Central memory CD8-positive, alpha-beta T cell (primary cell): ENCODE measurements around the gene SCGB1D1.
A peak's percentile ranks its signal among the peaks of the same experiment; 100 is the strongest.

Source experiments
- ATAC-seq: fragments of 150-1000 bp; cut with Tn5 transposase; replicated peaks from 2 replicates; pipeline ENCODE4 v1.10.0; 2022; ENCODE audit warnings: mild to moderate bottlenecking, moderate FRiP score, moderate number of reproducible peaks; ENCODE audit not compliant: poor library complexity, severe bottlenecking; ENCODE audit errors: extremely low read depth
- DNase-seq, 2 donors: peaks; one replicate each; pipeline ENCODE4 v3.0.0; 2021; ENCODE audit warnings: low spot score in 2 of 2
- H3K27ac Mint-ChIP-seq: one replicate; pipeline ENCODE4 v1.8.0; 2022; ENCODE audit warnings: low read depth, mild to moderate bottlenecking, moderate library complexity, mixed read lengths
- H3K27me3 Mint-ChIP-seq: one replicate; pipeline ENCODE4 v1.8.0; 2022; ENCODE audit warnings: mixed read lengths
- H3K36me3 Mint-ChIP-seq: one replicate; pipeline ENCODE4 v1.8.0; 2022; ENCODE audit warnings: mild to moderate bottlenecking, moderate library complexity, mixed read lengths; ENCODE audit not compliant: insufficient read depth
- H3K4me1 Mint-ChIP-seq: one replicate; pipeline ENCODE4 v1.8.0; 2022; ENCODE audit warnings: mixed read lengths
- H3K4me3 Mint-ChIP-seq: one replicate; pipeline ENCODE4 v1.8.0; 2022; ENCODE audit warnings: mild to moderate bottlenecking, moderate library complexity, mixed read lengths
- H3K9me3 Mint-ChIP-seq: one replicate; pipeline ENCODE4 v1.8.0; 2022; ENCODE audit warnings: mixed read lengths

SCGB1D1 gene

DNA sequence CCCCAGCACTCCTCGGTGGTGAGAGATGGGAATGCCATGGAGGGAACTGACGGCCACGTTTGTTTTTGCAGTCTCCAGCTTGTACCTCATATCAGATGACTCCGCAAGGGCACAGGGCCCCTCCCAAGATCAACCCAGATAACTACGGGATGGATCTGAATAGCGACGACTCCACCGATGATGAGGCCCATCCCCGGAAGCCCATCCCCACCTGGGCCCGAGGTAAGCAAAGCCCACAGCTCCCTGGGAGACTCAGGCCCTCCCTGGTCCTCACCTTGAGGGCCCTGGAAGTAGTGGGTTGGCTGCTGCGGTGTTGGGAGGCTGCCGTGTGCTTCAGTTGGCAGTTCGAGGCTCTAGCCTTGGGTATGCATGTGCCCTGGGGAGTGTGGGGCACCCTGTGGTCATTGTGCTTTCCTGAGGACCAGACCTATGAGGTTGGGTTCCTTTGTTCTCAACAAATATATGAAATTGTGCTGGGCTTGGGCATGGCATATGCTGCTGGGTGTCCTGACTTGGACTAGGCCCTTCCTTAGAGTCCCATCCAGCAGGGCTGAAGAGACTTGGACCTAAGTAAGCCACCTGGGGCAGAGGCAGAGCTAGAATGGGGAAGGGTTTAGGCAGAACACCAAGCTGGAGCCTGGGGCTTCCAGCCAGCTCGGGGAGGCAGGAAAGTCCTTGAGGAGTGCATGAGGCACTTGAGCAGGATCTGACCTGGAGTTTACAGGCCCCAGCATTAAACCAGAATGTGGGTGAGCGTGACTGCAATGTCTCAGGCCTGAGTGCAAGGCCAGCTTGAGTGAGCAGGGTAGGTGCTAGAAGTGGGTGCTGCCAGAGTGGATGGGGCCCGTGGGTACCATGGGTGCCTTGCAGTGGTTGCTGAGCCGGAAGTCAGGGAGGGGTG lies 39.8 kb upstream of the SCGB1D1 start:
- Mint-ChIP-seq H3K27ac (no peak overlapping the region), H3K4me3 (no peak overlapping the region), H3K27me3 (no peaks in the 10 kb centered on the region), H3K36me3 (peaks cover 14% of the 10 kb centered on the region), H3K4me1 (peaks cover 4% of the 10 kb centered on the region), H3K9me3 (no peaks in the 10 kb centered on the region)
- ATAC-seq = no peak
- peak in 1 of 2 donors; percentile 7 for DNase-seq

DNA sequence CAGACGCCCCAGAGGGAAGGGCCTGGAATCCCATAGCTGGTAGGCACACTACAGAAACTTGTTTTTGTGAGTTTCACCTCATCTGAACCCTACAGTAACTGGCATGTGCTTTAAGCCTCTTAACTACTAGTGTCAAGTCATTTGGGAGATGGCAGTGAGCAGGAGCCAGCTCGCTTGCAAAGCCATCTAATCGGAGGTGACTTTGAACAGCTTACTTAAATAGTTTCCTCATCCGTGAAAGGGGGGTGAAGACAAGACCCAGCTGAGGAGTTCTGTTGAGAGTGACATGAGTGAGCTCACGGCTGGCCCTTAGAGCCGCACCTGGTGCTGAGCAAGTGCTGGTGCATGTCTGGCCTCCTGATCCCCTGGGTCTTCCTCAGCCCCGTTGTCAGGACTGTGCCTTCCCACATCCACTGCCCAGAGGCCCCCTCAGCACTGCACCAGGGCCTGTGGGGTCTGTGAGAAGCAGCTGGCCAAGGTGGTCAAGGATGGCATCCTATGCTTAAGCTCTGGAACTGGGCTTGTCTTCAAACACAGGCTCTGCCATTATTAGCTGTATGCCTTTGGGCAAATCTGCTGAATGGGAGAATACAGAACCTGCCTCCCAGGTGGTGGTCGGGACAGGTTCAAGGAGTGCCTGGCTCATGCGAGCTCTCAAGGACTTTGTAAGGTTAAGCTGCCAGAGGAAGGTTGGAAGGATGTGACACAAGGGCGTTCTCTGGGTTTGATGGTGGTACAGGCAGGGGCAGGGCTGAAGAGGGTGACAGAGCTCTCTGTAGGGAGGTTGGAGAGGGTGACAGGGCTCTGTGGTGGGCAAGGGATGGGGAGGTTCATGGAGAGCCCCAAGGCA lies 38.9 kb upstream of the SCGB1D1 start:
- no peak overlapping the region for H3K4me3 Mint-ChIP-seq
- H3K27me3 Mint-ChIP-seq = no peaks in the 10 kb centered on the region
- H3K27ac Mint-ChIP-seq = no peak overlapping the region
- H3K4me1 Mint-ChIP-seq = peaks cover 4% of the 10 kb centered on the region
- DNase-seq (peak in 1 of 2 donors; percentile 3), ATAC-seq (no peak)
- no peaks in the 10 kb centered on the region for H3K9me3 Mint-ChIP-seq
- peaks cover 14% of the 10 kb centered on the region for H3K36me3 Mint-ChIP-seq

DNA sequence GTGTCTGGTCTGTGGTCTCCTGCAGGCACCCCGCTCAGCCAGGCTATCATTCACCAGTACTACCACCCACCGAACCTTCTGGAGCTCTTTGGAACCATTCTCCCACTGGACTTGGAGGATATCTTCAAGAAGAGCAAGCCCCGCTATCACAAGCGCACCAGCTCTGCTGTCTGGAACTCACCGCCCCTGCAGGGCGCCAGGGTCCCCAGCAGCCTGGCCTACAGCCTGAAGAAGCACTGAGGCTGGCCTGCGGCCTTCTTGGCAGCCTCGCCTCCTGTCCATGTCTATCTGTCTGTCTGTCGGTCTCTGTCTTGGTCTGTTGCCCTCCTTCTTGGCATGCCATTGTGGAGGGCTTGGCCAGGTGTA lies 38.3 kb upstream of the SCGB1D1 start:
- H3K27ac Mint-ChIP-seq = no peak overlapping the region
- no peaks in the 10 kb centered on the region for H3K4me1 Mint-ChIP-seq
- H3K9me3 Mint-ChIP-seq = no peaks in the 10 kb centered on the region
- no peaks in the 10 kb centered on the region for H3K27me3 Mint-ChIP-seq
- peaks cover 9% of the 10 kb centered on the region for H3K36me3 Mint-ChIP-seq
- no peak overlapping the region for H3K4me3 Mint-ChIP-seq
- ATAC-seq (no peak), DNase-seq (peak in 1 of 2 donors; percentile 10)

DNA sequence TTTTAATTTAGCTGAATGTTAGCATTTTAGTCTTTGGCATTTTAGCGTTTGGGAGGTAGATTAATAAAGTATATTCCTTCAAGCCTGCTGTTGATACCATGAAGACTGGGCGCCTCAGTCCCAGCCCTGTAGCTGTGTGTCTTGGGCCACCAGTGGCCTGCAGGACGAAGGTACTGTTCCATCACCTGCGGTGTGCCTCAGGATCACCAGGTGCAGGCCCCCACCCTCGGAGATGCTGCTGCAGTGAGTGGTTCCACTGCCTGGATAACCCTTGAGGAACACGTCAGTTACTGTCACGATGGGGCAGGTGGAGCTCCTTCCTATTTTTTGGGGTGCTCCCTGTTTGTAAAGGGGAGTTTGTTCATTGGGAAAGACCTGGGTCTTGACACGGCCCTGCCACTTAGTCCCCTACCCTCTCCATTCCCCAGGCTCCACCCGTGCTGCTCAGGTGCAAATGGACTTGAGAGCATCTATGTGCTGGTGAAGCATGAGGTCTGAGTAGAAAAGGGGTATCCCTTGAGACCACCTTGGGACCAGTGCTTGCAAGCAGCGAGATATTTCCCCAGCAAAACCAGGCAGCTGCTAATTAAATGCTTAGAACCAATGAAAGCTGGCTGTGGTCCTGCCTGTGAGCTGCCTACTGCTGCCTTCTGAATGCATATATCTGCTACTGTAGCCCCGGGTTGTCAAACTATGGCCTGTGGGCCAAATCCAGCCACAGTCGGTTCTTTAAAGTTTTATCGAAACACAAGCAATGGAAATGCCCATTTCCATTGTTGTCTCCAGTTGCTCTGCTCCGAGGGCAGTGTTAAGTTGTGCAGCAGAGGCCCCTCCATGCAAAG lies 37.5 kb upstream of the SCGB1D1 start:
- H3K27ac Mint-ChIP-seq = no peak overlapping the region

DNA sequence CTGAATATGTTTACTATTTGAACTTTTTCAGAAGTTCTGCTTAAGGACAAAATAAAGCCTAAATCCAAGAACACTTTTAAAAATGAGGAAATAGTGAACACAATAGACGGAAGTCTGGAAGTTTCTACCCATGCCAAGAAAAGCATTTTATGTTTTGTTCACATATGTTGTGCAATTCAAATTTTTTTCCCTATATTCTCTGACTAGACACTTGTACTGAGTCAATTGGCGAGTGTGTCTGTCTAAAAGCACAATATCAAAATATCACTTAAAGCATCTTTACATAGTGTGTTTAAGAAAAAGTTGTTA lies 37.0 kb upstream of the SCGB1D1 start:
- no peak overlapping the region for H3K4me3 Mint-ChIP-seq
- no peaks in the 10 kb centered on the region for H3K9me3 Mint-ChIP-seq
- ATAC-seq (no peak), DNase-seq (no peak)
- H3K27me3 Mint-ChIP-seq = no peaks in the 10 kb centered on the region
- H3K36me3 Mint-ChIP-seq = peaks cover 7% of the 10 kb centered on the region
- no peak overlapping the region for H3K27ac Mint-ChIP-seq
- H3K4me1 Mint-ChIP-seq = no peaks in the 10 kb centered on the region

More for the DNA sequence above, 37.5 kb upstream of the SCGB1D1 start:
- H3K27me3 Mint-ChIP-seq = no peaks in the 10 kb centered on the region
- no peaks in the 10 kb centered on the region for H3K4me1 Mint-ChIP-seq
- DNase-seq = peak in 1 of 2 donors; percentile 9
- no peak for ATAC-seq
- H3K4me3 Mint-ChIP-seq = no peak overlapping the region
- peaks cover 7% of the 10 kb centered on the region for H3K36me3 Mint-ChIP-seq
- H3K9me3 Mint-ChIP-seq = no peaks in the 10 kb centered on the region

DNA sequence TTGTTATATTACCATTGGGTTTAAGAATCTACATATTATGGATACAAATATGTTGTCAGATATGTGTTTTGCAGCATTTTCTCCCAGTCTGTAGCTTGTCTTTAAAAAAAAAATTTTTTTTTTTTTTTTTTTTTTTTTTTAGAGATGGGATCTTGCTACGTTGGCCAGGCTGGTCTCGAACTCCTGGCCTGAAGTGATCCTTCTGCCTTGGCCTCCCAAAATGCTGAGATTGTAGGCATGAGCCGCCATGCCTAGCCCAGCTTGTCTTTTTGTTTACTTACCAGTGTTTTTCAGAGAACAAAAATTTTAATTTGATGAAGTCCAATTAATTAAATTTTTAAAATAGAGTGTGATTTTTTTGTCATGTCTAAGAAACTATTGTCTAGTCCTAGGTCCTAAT lies 36.4 kb upstream of the SCGB1D1 start:
- DNase-seq (no peak), ATAC-seq (no peak)
- Mint-ChIP-seq H3K4me3 (no peak overlapping the region), H3K9me3 (no peaks in the 10 kb centered on the region), H3K4me1 (no peaks in the 10 kb centered on the region), H3K27me3 (peaks cover under 1% of the 10 kb centered on the region), H3K36me3 (peaks cover 7% of the 10 kb centered on the region), H3K27ac (no peak overlapping the region)

DNA sequence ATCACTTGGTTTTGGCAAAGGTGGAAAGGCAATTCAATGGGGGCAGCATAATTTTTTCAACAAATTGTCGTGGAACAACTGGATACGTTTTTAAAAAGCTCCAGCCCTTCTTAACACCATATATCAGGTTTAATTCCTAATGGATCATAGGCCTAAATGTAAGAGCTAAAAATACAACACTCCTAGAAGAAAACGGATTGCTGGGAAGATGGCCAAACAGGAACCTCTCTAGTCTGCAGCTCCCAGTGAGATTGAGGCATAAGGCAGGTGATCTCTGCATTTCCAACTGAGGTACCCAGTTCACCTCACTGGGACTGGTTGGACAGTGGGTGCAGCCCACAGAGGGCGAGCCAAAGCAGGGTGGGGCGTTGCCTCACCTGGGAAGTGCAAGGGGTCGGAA lies 32.4 kb upstream of the SCGB1D1 start:
- peaks cover 40% of the 10 kb centered on the region for H3K27me3 Mint-ChIP-seq
- no peaks in the 10 kb centered on the region for H3K4me1 Mint-ChIP-seq
- H3K27ac Mint-ChIP-seq = no peak overlapping the region
- ATAC-seq = no peak
- no peaks in the 10 kb centered on the region for H3K9me3 Mint-ChIP-seq
- DNase-seq = peak in 1 of 2 donors; percentile 3
- H3K4me3 Mint-ChIP-seq = no peak overlapping the region
- H3K36me3 Mint-ChIP-seq = no peaks in the 10 kb centered on the region

DNA sequence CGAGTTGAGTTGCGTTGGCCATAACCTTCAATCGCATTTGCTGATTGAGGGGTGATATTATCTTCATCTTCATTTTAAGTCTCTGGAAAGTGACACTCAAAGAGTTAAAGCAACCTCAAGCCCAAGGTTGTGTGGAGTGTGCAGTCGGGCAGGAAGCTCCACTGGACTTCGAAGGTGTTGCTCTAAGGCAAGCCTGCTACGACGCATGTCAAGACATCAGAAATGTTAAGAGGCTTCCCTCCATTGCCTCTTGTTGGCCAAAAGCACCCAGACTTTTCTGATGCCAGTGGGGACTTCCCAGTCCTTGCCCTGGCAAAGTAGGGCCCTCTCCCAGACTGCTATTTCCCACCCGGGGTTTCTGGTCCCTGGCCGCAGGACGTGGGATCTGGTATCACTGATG lies 23.6 kb upstream of the SCGB1D1 start:
- no peak for DNase-seq
- H3K36me3 Mint-ChIP-seq = no peaks in the 10 kb centered on the region
- H3K27ac Mint-ChIP-seq = no peak overlapping the region

DNA sequence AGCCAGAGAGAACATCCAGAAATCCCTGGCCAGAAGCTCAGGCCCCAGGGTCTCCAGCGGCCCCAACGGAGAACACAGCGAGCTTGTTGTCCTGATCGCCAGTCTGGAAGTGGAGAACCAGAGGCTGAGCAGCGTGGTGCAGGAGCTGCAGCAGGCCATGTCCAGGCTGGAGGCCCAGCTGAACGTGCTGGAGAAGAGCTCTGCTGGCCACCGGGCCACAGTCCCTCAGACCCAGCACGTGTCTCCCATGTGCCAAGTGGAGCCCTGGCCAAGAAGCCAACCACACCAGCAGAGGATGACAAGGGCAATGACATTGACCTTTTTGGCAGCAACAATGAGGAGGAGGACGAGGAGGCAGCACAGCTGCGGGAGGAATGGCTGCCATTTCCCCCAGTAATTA lies 20.6 kb upstream of the SCGB1D1 start:
- Mint-ChIP-seq H3K4me1 (no peaks in the 10 kb centered on the region), H3K4me3 (no peak overlapping the region), H3K27ac (no peak overlapping the region), H3K27me3 (peaks cover 81% of the 10 kb centered on the region), H3K9me3 (no peaks in the 10 kb centered on the region), H3K36me3 (no peaks in the 10 kb centered on the region)
- ATAC-seq (no peak), DNase-seq (no peak)

More for the DNA sequence above, 23.6 kb upstream of the SCGB1D1 start:
- H3K4me1 Mint-ChIP-seq = no peaks in the 10 kb centered on the region
- no peak overlapping the region for H3K4me3 Mint-ChIP-seq
- no peaks in the 10 kb centered on the region for H3K9me3 Mint-ChIP-seq
- no peak for ATAC-seq
- H3K27me3 Mint-ChIP-seq = peaks cover 71% of the 10 kb centered on the region

DNA sequence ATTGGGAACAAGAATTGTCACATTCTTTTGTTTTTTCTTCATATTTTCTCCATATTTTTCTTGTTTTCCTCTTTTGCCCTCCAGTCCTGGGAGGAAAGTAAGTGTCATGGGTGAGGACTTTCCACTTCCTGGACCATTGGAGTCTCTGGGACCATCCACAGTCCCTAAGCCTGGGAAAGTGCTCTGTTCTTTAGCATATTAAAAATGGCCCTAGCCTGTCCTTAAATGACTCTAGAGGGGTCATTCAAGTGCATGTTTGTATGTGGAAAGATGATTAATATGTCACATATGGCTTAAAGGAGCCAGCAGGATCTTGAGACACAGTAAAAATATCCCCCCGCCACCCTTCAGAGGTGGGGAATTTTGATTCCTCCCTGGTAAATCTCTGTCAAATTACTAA lies 20.1 kb upstream of the SCGB1D1 start:
- Mint-ChIP-seq H3K9me3 (no peaks in the 10 kb centered on the region), H3K36me3 (no peaks in the 10 kb centered on the region), H3K4me1 (no peaks in the 10 kb centered on the region), H3K27ac (no peak overlapping the region), H3K4me3 (no peak overlapping the region), H3K27me3 (peaks cover 81% of the 10 kb centered on the region)
- no peak for DNase-seq
- ATAC-seq = no peak

DNA sequence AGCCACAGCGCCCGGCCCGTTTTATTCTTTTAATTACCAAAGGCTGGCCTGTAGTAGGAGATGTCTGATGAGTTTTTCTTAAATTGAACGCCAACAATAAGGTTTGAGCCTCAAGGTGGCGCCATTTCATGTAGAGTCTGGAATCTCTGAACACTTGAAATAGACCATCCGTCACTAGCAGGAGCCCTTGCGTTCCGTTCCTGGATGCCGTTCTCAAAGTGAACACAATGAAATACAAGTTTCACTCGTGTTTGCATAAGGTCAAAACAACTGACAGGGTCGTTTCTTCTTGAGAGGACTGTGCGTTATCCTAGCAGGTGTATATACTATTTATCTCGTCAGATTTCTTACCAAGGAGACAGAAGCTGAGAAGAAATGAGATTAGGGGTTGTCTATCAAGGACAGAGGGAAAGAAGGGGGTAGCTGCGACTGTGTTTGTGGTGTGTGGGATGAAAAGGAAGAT lies 18.7 kb upstream of the SCGB1D1 start:
- Mint-ChIP-seq H3K27ac (no peak overlapping the region), H3K4me3 (no peak overlapping the region), H3K4me1 (no peaks in the 10 kb centered on the region), H3K27me3 (peaks cover 87% of the 10 kb centered on the region), H3K9me3 (no peaks in the 10 kb centered on the region), H3K36me3 (no peaks in the 10 kb centered on the region)
- ATAC-seq (peak; percentile 67), DNase-seq (peak; percentile 59)

DNA sequence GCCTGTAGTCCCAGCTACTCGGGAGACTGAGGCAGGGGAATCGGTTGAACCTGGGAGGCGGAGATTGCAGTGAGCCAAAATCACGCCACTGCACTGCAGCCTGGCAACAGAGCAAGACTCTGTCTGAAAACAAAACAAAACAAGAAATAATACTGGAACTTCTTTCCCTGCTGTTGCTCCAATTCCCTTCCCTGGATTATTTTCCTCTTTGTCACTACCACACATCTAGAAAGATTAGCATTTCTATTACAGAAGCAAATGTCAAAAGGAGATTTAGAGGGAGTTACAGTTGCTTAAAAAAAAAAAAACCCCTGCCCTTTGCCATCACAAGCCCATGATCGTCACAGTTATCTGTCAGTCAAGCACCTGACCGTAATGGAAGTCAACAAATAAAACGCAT lies 17.7 kb upstream of the SCGB1D1 start:
- H3K27me3 Mint-ChIP-seq = peaks cover 77% of the 10 kb centered on the region
- DNase-seq (no peak), ATAC-seq (no peak)
- no peaks in the 10 kb centered on the region for H3K4me1 Mint-ChIP-seq
- H3K9me3 Mint-ChIP-seq = no peaks in the 10 kb centered on the region
- H3K27ac Mint-ChIP-seq = no peak overlapping the region
- H3K36me3 Mint-ChIP-seq = no peaks in the 10 kb centered on the region
- no peak overlapping the region for H3K4me3 Mint-ChIP-seq
